DMS114 treated with DMSO at 0.1 percent for 48 hours (cell line): ENCODE results near the gene CTNNA2.
A peak's percentile ranks its signal among the peaks of the same experiment; 100 is the strongest.

Experiments used
- DNase-seq: peaks from one replicate; lab custom pipeline; 2025; ENCODE audit not compliant: unreplicated experiment; lab: John Stamatoyannopoulos, UW

Gene CTNNA2

GRCh38 chr2:80454628-80455027, 941.8 kb downstream of the CTNNA2 start:
- DNase-seq = no peak

GRCh38 chr2:80459028-80459427, 946.2 kb downstream of the CTNNA2 start:
- DNase-seq = no peak

GRCh38 chr2:80461505-80462197, 948.8 kb downstream of the CTNNA2 start:
- DNase-seq = no peak

- no peak for DNase-seq
Observed at GRCh38 chr2:80462654-80463053, 949.8 kb downstream of the CTNNA2 start.

GRCh38 chr2:80464275-80464674, 951.4 kb downstream of the CTNNA2 start:
- DNase-seq = no peak

- no peak for DNase-seq
Observed at GRCh38 chr2:80467262-80467811, 954.5 kb downstream of the CTNNA2 start.

GRCh38 chr2:80469428-80469827, 956.6 kb downstream of the CTNNA2 start:
- DNase-seq = no peak

- DNase-seq = no peak
Observed at GRCh38 chr2:80473069-80473468, 960.2 kb downstream of the CTNNA2 start.

- no peak for DNase-seq
Observed at GRCh38 chr2:80473796-80474195, 960.9 kb downstream of the CTNNA2 start.

GRCh38 chr2:80475970-80476369, 963.1 kb downstream of the CTNNA2 start:
- no peak for DNase-seq

GRCh38 chr2:80476535-80477117, 963.8 kb downstream of the CTNNA2 start:
- DNase-seq = no peak

- no peak for DNase-seq
Observed at GRCh38 chr2:80482276-80482675, 969.4 kb downstream of the CTNNA2 start.

GRCh38 chr2:80489717-80490116, 976.9 kb downstream of the CTNNA2 start:
- no peak for DNase-seq

GRCh38 chr2:80490964-80491363, 978.1 kb downstream of the CTNNA2 start:
- DNase-seq = no peak

- DNase-seq = no peak
Observed at GRCh38 chr2:80496346-80496745, 983.5 kb downstream of the CTNNA2 start.

GRCh38 chr2:80496775-80497174, 983.9 kb downstream of the CTNNA2 start:
- DNase-seq = no peak

- DNase-seq = peak; percentile 39
Observed at GRCh38 chr2:80499095-80499494, 986.2 kb downstream of the CTNNA2 start.

- no peak for DNase-seq
Observed at GRCh38 chr2:80501874-80502624, 989.2 kb downstream of the CTNNA2 start.

GRCh38 chr2:80506563-80506962, 993.7 kb downstream of the CTNNA2 start:
- DNase-seq = no peak

GRCh38 chr2:80510716-80511115, 997.9 kb downstream of the CTNNA2 start:
- DNase-seq = no peak

- no peak for DNase-seq
Observed at GRCh38 chr2:80515964-80516363, 1003.1 kb downstream of the CTNNA2 start.

GRCh38 chr2:80517316-80517715, 1004.5 kb downstream of the CTNNA2 start:
- no peak for DNase-seq
